K562 (cell line): Measurements from ENCODE around the gene ARR3. TPM values are rescaled to one million over a fixed set of nuclear protein-coding genes. Genes with fewer than 3 reads are reported as not detected.

Experiments used
- ATAC-seq: fragments of 200-7000 bp; cut with Tn5 transposase; 3 replicates; pipeline ENCODE4 v1.9.1; 2020; ENCODE audit warnings: moderate library complexity
- BruUV-seq: library from RNA; stranded (reverse); fragments of 400-500 nt; replicated peaks from 2 replicates; lab custom pipeline; 2021; lab: Mats Ljungman, UMichigan
- CTCF ChIA-PET: fragments of 300-600 bp; formaldehyde crosslinking; extraction: SDS; loops from one replicate; lab custom pipeline; 2021; ENCODE audit warnings: low intra/inter-chr PET ratio; lab: Yijun Ruan, JAX
- POLR2A ChIA-PET: fragments of 300-600, 350-650 bp; sonication (Branson Sonifier 250); formaldehyde crosslinking; extraction: SDS; loops from one replicate; lab custom pipeline; 2021; ENCODE audit warnings: antibody characterized with exemption, inconsistent platforms; lab: Yijun Ruan, JAX
- DNase-seq, 4 experiments: peaks; one replicate each; pipeline versions ENCODE4 v3.0.0 to v3.0.0-alpha.2; 2011 to 2018; ENCODE audit warnings: low spot score in 3 of 4, mixed read lengths in 3 of 4; ENCODE audit errors: extremely low read depth in 1 of 4
- FAIRE-seq: peaks from 2 replicates; lab custom pipeline; 2011; peaks lifted over from hg19 to GRCh38; lab: Jason Lieb, UNC
- H2AFZ ChIP-seq: 2 replicates; pipeline ENCODE4 v1.6.0; 2011; ENCODE audit warnings: low read depth, low read length, control low read depth, inconsistent platforms
- H3K27ac ChIP-seq: fragments of 200-600 bp; 3 replicates; pipeline ENCODE4 v1.8.0; 2011; ENCODE audit warnings: low read depth, mild to moderate bottlenecking, control low read depth, inconsistent platforms, low read length, moderate library complexity, mixed read lengths; ENCODE audit errors: extremely low read depth
- H3K27me3 ChIP-seq, 2 experiments: fragments of 300-600 bp in 1 of 2; 2 replicates in 1 of 2; 3 replicates in 1 of 2; pipeline versions ENCODE4 v1.6.0 to v1.8.0; 2011; ENCODE audit warnings: inconsistent platforms in 2 of 2, low read length in 2 of 2, mild to moderate bottlenecking in 1 of 2, mixed read lengths in 1 of 2, moderate library complexity in 1 of 2; ENCODE audit not compliant: control insufficient read depth in 2 of 2, insufficient read depth in 2 of 2
- H3K36me3 ChIP-seq: fragments of 300-600 bp; 3 replicates; pipeline ENCODE4 v1.8.0; 2011; ENCODE audit warnings: mild to moderate bottlenecking, low read length, inconsistent platforms; ENCODE audit not compliant: control insufficient read depth, insufficient read depth
- H3K4me1 ChIP-seq, 2 experiments: fragments of 200-600 bp in 1 of 2; replicated peaks in 1 of 2; 2 replicates in 1 of 2; 3 replicates in 1 of 2; pipeline versions ENCODE4 v1.5.1 to v1.8.0; 2011; ENCODE audit warnings: inconsistent platforms in 2 of 2, low read length in 2 of 2, mild to moderate bottlenecking in 1 of 2, mixed read lengths in 1 of 2, moderate library complexity in 1 of 2; ENCODE audit not compliant: control insufficient read depth in 2 of 2, insufficient read depth in 2 of 2
- H3K4me2 ChIP-seq: 2 replicates; pipeline ENCODE4 v1.6.1; 2011; ENCODE audit warnings: low read length, control low read depth, inconsistent platforms, mixed read lengths; ENCODE audit not compliant: insufficient read depth
- H3K4me3 ChIP-seq: fragments of 200-600 bp; sonication (generic), shearing (Covaris generic); 2 replicates; pipeline ENCODE4 v1.5.1; 2016; ENCODE audit warnings: control low read depth, inconsistent platforms
- H3K79me2 ChIP-seq: fragments of 200-600 bp; 3 replicates; pipeline ENCODE4 v1.8.0; 2011; ENCODE audit warnings: low read length, inconsistent platforms; ENCODE audit not compliant: control insufficient read depth, insufficient read depth
- H3K9ac ChIP-seq, 2 experiments: 2 replicates each; pipeline versions ENCODE4 v1.6.0 to v1.6.1; 2011; ENCODE audit warnings: low read depth in 2 of 2, low read length in 2 of 2, control low read depth in 1 of 2, inconsistent platforms in 1 of 2, mild to moderate bottlenecking in 1 of 2, mixed read lengths in 1 of 2; ENCODE audit not compliant: insufficient read depth in 1 of 2
- H3K9me1 ChIP-seq: one replicate; pipeline ENCODE4 v1.6.0; 2011; ENCODE audit warnings: inconsistent platforms, mild to moderate bottlenecking, low read length, moderate library complexity; ENCODE audit not compliant: control insufficient read depth, insufficient read depth
- H3K9me3 ChIP-seq: replicated peaks from 2 replicates; pipeline ENCODE4 v1.5.1; 2011; ENCODE audit warnings: low read depth, low read length, inconsistent platforms; ENCODE audit not compliant: control insufficient read depth, insufficient read depth
- H4K20me1 ChIP-seq: replicated peaks from 2 replicates; pipeline ENCODE4 v1.6.1; 2011; ENCODE audit warnings: low read length, inconsistent platforms, mixed read lengths; ENCODE audit not compliant: control insufficient read depth, insufficient read depth
- BCLAF1 ChIP-seq, 2 experiments: fragments of 450-650 bp in 1 of 2; IDR thresholded peaks; 2 replicates each; pipeline ENCODE4 v1.6.1; 2011 to 2017; ENCODE audit warnings: low read depth in 2 of 2, antibody characterized with exemption in 1 of 2, borderline replicate concordance in 1 of 2, low read length in 1 of 2, mild to moderate bottlenecking in 1 of 2, mixed read lengths in 1 of 2; ENCODE audit not compliant: control insufficient read depth in 1 of 2
- CHCHD3 ChIP-seq: fragments of 250-450 bp; sonication (Bioruptor Pico); IDR thresholded peaks from 2 replicates; pipeline ENCODE4 v2.1.2; 2022; ENCODE audit warnings: mild to moderate bottlenecking
- MCM7 ChIP-seq, 2 experiments: fragments of 450-650 bp; IDR thresholded peaks; 2 replicates each; pipeline ENCODE4 v1.6.1; 2016 to 2018
- WGBS: fragments of 100-300 bp; shearing (Covaris generic); methylation state at CpG from one replicate; pipeline ENCODE4 v1.1.6; 2016; ENCODE audit warnings: low coverage, mixed read lengths; ENCODE audit not compliant: insufficient coverage; ENCODE audit errors: missing lambda C conversion rate; 5-methylcytosine and 5-hydroxymethylcytosine counted together
- in situ Hi-C: fragments of 300-500 bp; cut with MboI; formaldehyde crosslinking; loops from 4 replicates; pipeline ENCODE4 v1.15.0; 2018; ENCODE audit warnings: inconsistent platforms, mixed read lengths
- intact Hi-C: fragments of 100-400 bp; cut with micrococcal nuclease; formaldehyde crosslinking; loops from 2 replicates; pipeline ENCODE4 v1.14.2; 2022
- polyA plus RNA-seq, 8 experiments: library from polyadenylated mRNA; depleted of rRNA in 4 of 8; stranded (reverse) in 5 of 8; unstranded in 3 of 8; fragments of >200 nt; fragmentation: Nextera tagmentation in 2 of 8; fragmentation: Illumina TruSeq in 1 of 8; extraction: Ambion mirVana in 2 of 8; extraction: Trizol in 1 of 8; gene quantifications; 2 replicates each; pipeline versions ENCODE4 v1.2.1 to v1.2.3, GENCODE V29; 2011 to 2014; ENCODE audit warnings: inconsistent platforms in 1 of 8, missing spikeins in 1 of 8
- total RNA-seq, 7 experiments: library from RNA; depleted of rRNA in 6 of 7; stranded (reverse); fragments of >200 nt in 6 of 7; fragmentation: Illumina TruSeq in 2 of 7; extraction: Trizol in 2 of 7; gene quantifications; 2 replicates each; pipeline versions ENCODE4 v1.2.1 to v1.2.3, GENCODE V29; 2011 to 2021; ENCODE audit warnings: low replicate concordance in 1 of 7
- TF ChIP-seq, protein P1 (sequence below): fragments of 450-650 bp; formaldehyde crosslinking; IDR thresholded peaks from 2 replicates; pipeline ENCODE4 v1.4.0; 2020; ENCODE audit warnings: mild to moderate bottlenecking, moderate library complexity

Gene ARR3
- total and polyA plus RNA-seq, 9 of the 15 experiments (the other 6 are each of a cell fraction or from before 2014, with no cell fraction given), result not detected

DNA sequence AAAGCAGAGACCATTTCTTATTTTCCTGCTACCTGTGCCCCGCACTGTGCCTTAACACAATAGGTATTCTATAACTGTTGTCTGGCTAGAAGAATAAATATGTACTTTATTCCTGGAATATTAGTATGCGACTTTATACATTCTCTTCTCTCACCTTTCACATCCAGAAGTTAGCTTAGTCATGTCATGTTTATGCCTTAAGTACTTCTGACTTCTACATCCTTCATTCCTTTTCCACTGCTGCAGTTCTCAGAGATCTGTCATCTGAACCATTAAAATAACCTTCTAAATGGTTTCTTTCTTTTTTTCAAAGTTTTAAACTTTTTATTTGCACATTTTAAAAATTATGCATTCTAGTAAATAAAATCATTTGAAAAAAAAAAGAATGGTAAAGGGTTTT, 56.2 kb downstream of the ARR3 start:
- DNase-seq (no peak), FAIRE-seq (no peak), ATAC-seq (no peak)
- Histone ChIP-seq H3K4me1 (no peaks in the 10 kb centered on the region), H4K20me1 (no peaks in the 10 kb centered on the region), H2AFZ (no peak overlapping the region), H3K79me2 (no peaks in the 10 kb centered on the region), H3K9ac (no peak overlapping the region), H3K36me3 (peaks cover 8% of the 10 kb centered on the region; the same call in 2 of the 3 replicates), H3K9me3 (no peaks in the 10 kb centered on the region), H3K4me3 (no peak overlapping the region), H3K9me1 (no peaks in the 10 kb centered on the region), H3K4me2 (no peak overlapping the region), H3K27me3 (no peaks in the 10 kb centered on the region), H3K27ac (no peak overlapping the region)
- in situ Hi-C loops (no loop called here), intact Hi-C loops (no loop called here)
- 85% methylated on average over 2 of the region's 2 CpGs for WGBS
- no peak for TF ChIP-seq CHCHD3 (CRISPR knock-in tag)
- no peak for TF ChIP-seq MCM7 (IDR thresholded peaks at IDR 0.05)
- TF ChIP-seq, protein P1, sequence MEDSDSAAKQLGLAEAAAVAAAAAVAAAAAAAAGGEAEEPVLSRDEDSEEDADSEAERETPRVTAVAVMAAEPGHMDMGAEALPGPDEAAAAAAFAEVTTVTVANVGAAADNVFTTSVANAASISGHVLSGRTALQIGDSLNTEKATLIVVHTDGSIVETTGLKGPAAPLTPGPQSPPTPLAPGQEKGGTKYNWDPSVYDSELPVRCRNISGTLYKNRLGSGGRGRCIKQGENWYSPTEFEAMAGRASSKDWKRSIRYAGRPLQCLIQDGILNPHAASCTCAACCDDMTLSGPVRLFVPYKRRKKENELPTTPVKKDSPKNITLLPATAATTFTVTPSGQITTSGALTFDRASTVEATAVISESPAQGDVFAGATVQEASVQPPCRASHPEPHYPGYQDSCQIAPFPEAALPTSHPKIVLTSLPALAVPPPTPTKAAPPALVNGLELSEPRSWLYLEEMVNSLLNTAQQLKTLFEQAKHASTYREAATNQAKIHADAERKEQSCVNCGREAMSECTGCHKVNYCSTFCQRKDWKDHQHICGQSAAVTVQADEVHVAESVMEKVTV, result no peak
- no peak for TF ChIP-seq BCLAF1 (IDR thresholded peaks at IDR 0.05; ENCODE audit: borderline replicate concordance in 1 of 2, control insufficient read depth in 1 of 2, low read depth in 2 of 2, low read length in 1 of 2)
- POLR2A ChIA-PET, result no interaction called here
- no TSS peak for BruUV-seq
- CTCF ChIA-PET, result no interaction called here
